ENCODE data around the gene MATN1. TPM values are rescaled to one million over a fixed set of nuclear protein-coding genes. Genes with fewer than 3 reads are reported as not detected.

The MATN1 gene
- total and polyA plus RNA-seq, 2 experiments from 2014 or later: 0.47 to 3.7 TPM

DNA sequence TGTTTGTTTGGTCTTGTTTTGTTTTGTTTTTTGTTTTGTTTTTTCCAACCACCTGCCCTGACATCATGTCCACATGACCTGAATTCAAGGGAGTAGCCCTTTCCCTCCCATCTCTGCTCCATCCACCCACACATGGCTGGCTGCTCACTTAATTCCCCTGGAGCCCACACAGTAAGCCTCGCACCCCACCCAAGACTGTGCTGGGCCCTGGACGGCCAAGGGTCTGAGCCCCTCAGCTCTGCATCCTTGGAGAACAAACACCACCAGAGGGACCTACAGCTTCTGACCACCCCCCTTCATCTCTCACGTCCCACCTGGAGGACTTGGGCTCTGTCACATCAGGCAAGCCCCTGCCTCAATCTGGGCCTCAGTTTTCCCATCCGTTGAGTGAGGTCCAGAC lies 39.1 kb downstream of the MATN1 start:
- 86% methylated on average over 4 of the region's 4 CpGs for WGBS (ENCODE audit: low lambda C conversion rate, missing lambda C conversion rate)

GRCh38 chr1:30683699-30684098 lies 39.7 kb downstream of the MATN1 start:
- H4K20me1 ChIP-seq (ENCODE audit: insufficient read depth, poor library complexity, severe bottlenecking): no peaks in the 10 kb centered on the region
- no peak overlapping the region for H2AFZ ChIP-seq
- WGBS (ENCODE audit: low lambda C conversion rate, missing lambda C conversion rate): 94% methylated on average over 5 of the region's 5 CpGs
- H3K4me3 ChIP-seq: no peak overlapping the region
- no peaks in the 10 kb centered on the region for H3K9me3 ChIP-seq (ENCODE audit: low read depth)
- H3K4me2 ChIP-seq: no peak overlapping the region
- no peak overlapping the region for H3K27ac ChIP-seq
- no peaks in the 10 kb centered on the region for H3K9me2 ChIP-seq (replicated peaks; ENCODE audit: insufficient read depth)
- H3K27me3 ChIP-seq: peaks cover 22% of the 10 kb centered on the region
- no peaks in the 10 kb centered on the region for H3K4me1 ChIP-seq (ENCODE audit: insufficient read depth)
- H3K36me3 ChIP-seq (replicated peaks; ENCODE audit: insufficient read depth, low read depth): no peaks in the 10 kb centered on the region
- no peaks in the 10 kb centered on the region for H3K79me2 ChIP-seq
- DNase-seq (ENCODE audit: low spot score): no peak
- TF ChIP-seq, protein P1, sequence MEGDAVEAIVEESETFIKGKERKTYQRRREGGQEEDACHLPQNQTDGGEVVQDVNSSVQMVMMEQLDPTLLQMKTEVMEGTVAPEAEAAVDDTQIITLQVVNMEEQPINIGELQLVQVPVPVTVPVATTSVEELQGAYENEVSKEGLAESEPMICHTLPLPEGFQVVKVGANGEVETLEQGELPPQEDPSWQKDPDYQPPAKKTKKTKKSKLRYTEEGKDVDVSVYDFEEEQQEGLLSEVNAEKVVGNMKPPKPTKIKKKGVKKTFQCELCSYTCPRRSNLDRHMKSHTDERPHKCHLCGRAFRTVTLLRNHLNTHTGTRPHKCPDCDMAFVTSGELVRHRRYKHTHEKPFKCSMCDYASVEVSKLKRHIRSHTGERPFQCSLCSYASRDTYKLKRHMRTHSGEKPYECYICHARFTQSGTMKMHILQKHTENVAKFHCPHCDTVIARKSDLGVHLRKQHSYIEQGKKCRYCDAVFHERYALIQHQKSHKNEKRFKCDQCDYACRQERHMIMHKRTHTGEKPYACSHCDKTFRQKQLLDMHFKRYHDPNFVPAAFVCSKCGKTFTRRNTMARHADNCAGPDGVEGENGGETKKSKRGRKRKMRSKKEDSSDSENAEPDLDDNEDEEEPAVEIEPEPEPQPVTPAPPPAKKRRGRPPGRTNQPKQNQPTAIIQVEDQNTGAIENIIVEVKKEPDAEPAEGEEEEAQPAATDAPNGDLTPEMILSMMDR (IDR thresholded peaks at IDR 0.05; ENCODE audit: poor library complexity): no peak
- TF ChIP-seq EZH2 (IDR thresholded peaks at IDR 0.05; ENCODE audit: borderline replicate concordance) (no peak), EZH2phosphoT487 (IDR thresholded peaks at IDR 0.05; ENCODE audit: low read depth, severe bottlenecking, unreplicated experiment) (no peak)

More for the DNA sequence above, 39.1 kb downstream of the MATN1 start:
- DNase-seq (ENCODE audit: low spot score): no peak
- H3K27me3 ChIP-seq: peaks cover 22% of the 10 kb centered on the region
- TF ChIP-seq EZH2 (IDR thresholded peaks at IDR 0.05; ENCODE audit: borderline replicate concordance): no peak
- TF ChIP-seq EZH2phosphoT487 (IDR thresholded peaks at IDR 0.05; ENCODE audit: low read depth, severe bottlenecking, unreplicated experiment): no peak
- TF ChIP-seq, protein P1 (IDR thresholded peaks at IDR 0.05; ENCODE audit: poor library complexity): no peak
- H3K4me3 ChIP-seq: no peak overlapping the region
- H3K27ac ChIP-seq: no peak overlapping the region
- H3K79me2 ChIP-seq: no peaks in the 10 kb centered on the region
- H3K36me3 ChIP-seq (replicated peaks; ENCODE audit: insufficient read depth, low read depth): no peaks in the 10 kb centered on the region
- H2AFZ ChIP-seq: no peak overlapping the region
- no peak overlapping the region for H3K4me2 ChIP-seq
- H3K9me2 ChIP-seq (replicated peaks; ENCODE audit: insufficient read depth): no peaks in the 10 kb centered on the region
- no peaks in the 10 kb centered on the region for H3K4me1 ChIP-seq (ENCODE audit: insufficient read depth)
- no peaks in the 10 kb centered on the region for H4K20me1 ChIP-seq (ENCODE audit: insufficient read depth, poor library complexity, severe bottlenecking)
- no peaks in the 10 kb centered on the region for H3K9me3 ChIP-seq (ENCODE audit: low read depth)

GRCh38 chr1:30682396-30683275 lies 40.7 kb downstream of the MATN1 start:
- Histone ChIP-seq H3K27me3 (peaks cover 22% of the 10 kb centered on the region), H2AFZ (no peak overlapping the region), H4K20me1 (ENCODE audit: insufficient read depth, poor library complexity, severe bottlenecking) (no peaks in the 10 kb centered on the region), H3K9me2 (replicated peaks; ENCODE audit: insufficient read depth) (no peaks in the 10 kb centered on the region), H3K9me3 (ENCODE audit: low read depth) (no peaks in the 10 kb centered on the region), H3K27ac (no peak overlapping the region), H3K36me3 (replicated peaks; ENCODE audit: insufficient read depth, low read depth) (no peaks in the 10 kb centered on the region), H3K79me2 (no peaks in the 10 kb centered on the region), H3K4me1 (ENCODE audit: insufficient read depth) (no peaks in the 10 kb centered on the region), H3K4me2 (no peak overlapping the region), H3K4me3 (no peak overlapping the region)
- TF ChIP-seq EZH2phosphoT487 (IDR thresholded peaks at IDR 0.05; ENCODE audit: low read depth, severe bottlenecking, unreplicated experiment) (no peak), EZH2 (IDR thresholded peaks at IDR 0.05; ENCODE audit: borderline replicate concordance) (no peak)
- TF ChIP-seq, protein P1 (IDR thresholded peaks at IDR 0.05; ENCODE audit: poor library complexity): no peak
- DNase-seq (ENCODE audit: low spot score): no peak
- 83% methylated on average over 8 of the region's 8 CpGs for WGBS (ENCODE audit: low lambda C conversion rate, missing lambda C conversion rate)
